Panc1 (cell line): ENCODE data around the gene UBE2R2. TPM values are rescaled to one million over a fixed set of nuclear protein-coding genes. Genes with fewer than 3 reads are reported as not detected.

ENCODE experiments used
- ATAC-seq: fragments of 200-7000 bp; cut with Tn5 transposase; 2 replicates; pipeline ENCODE4 v1.9.1; 2020; ENCODE audit warnings: mild to moderate bottlenecking, moderate library complexity
- BruUV-seq: library from RNA; stranded (reverse); fragments of 400-500 nt; replicated peaks from 2 replicates; lab custom pipeline; 2021; lab: Mats Ljungman, UMichigan
- CTCF ChIA-PET: fragments of 300-600 bp; sonication (Branson Sonifier 250); formaldehyde crosslinking; loops from one replicate; lab custom pipeline; 2022; ENCODE audit warnings: antibody characterized with exemption; lab: Charles Lee
- POLR2A ChIA-PET: fragments of 300-600 bp; sonication (Branson Sonifier 250); formaldehyde crosslinking; loops from one replicate; lab custom pipeline; 2022; ENCODE audit warnings: antibody characterized with exemption; lab: Charles Lee
- DNase-seq: peaks from one replicate; pipeline ENCODE4 v3.0.0-alpha.2; 2010; ENCODE audit warnings: low read depth, low spot score
- H3K27ac ChIP-seq: 2 replicates; pipeline ENCODE4 v1.5.1; 2011; ENCODE audit warnings: mild to moderate bottlenecking, low read length, inconsistent platforms
- H3K27me3 ChIP-seq: fragments of 200-500 bp; sonication (Bioruptor generic); 2 replicates; pipeline ENCODE4 v1.6.0; 2014; ENCODE audit warnings: low read length, inconsistent platforms; ENCODE audit not compliant: control insufficient read depth, insufficient read depth
- H3K36me3 ChIP-seq: fragments of 200-500 bp; sonication (Bioruptor generic); 2 replicates; pipeline ENCODE4 v1.5.1; 2014; ENCODE audit warnings: inconsistent platforms, mild to moderate bottlenecking, low read length, moderate library complexity; ENCODE audit not compliant: control insufficient read depth, insufficient read depth
- H3K4me1 ChIP-seq: 2 replicates; pipeline ENCODE4 v1.5.1; 2011; ENCODE audit warnings: inconsistent platforms, mild to moderate bottlenecking, low read length, moderate library complexity; ENCODE audit not compliant: control insufficient read depth, insufficient read depth
- H3K4me3 ChIP-seq, 2 experiments: 2 replicates each; pipeline ENCODE4 v1.5.1; 2011 to 2012; ENCODE audit warnings: low read depth in 2 of 2, low read length in 2 of 2, mild to moderate bottlenecking in 2 of 2, inconsistent platforms in 1 of 2, moderate library complexity in 1 of 2
- H3K9me3 ChIP-seq: fragments of 200-500 bp; sonication (Bioruptor generic); 2 replicates; pipeline ENCODE4 v1.5.1; 2014; ENCODE audit warnings: low read depth, mild to moderate bottlenecking, inconsistent platforms, low read length, moderate library complexity; ENCODE audit not compliant: control insufficient read depth, insufficient read depth
- CTCF ChIP-seq: fragments of 450-650 bp; IDR thresholded peaks from 2 replicates; pipeline ENCODE4 v1.5.1; 2017; ENCODE audit warnings: mild to moderate bottlenecking
- POLR2AphosphoS5 ChIP-seq: IDR thresholded peaks from 2 replicates; pipeline ENCODE4 v1.6.1; 2012; ENCODE audit warnings: mild to moderate bottlenecking, low read depth, low read length, moderate library complexity
- REST ChIP-seq, 2 experiments: IDR thresholded peaks; 2 replicates each; pipeline ENCODE4 v1.6.1; 2011 to 2012; ENCODE audit warnings: low read depth in 2 of 2, control low read depth in 1 of 2, low read length in 1 of 2, mild to moderate bottlenecking in 1 of 2, moderate library complexity in 1 of 2; ENCODE audit not compliant: insufficient read depth in 1 of 2
- SIN3A ChIP-seq: IDR thresholded peaks from 2 replicates; pipeline ENCODE4 v1.6.1; 2012; ENCODE audit warnings: low read depth, mild to moderate bottlenecking, low read length, moderate library complexity, borderline replicate concordance; ENCODE audit not compliant: insufficient read depth
- TCF7L2 ChIP-seq: IDR thresholded peaks from 2 replicates; pipeline ENCODE4 v1.6.1; 2011; ENCODE audit warnings: mild to moderate bottlenecking, low read depth, low read length, inconsistent platforms
- in situ Hi-C: cut with HindIII; loops from 2 replicates; pipeline ENCODE4 v1.10.0; 2016; ENCODE audit warnings: low sequenced_read_pairs, low pct_unique_long_range_greater_than_20kb
- intact Hi-C: fragments of 100-400 bp; cut with micrococcal nuclease; formaldehyde crosslinking; loops from one replicate; pipeline ENCODE4 v1.10.0; 2022; ENCODE audit not compliant: unreplicated experiment
- total RNA-seq: library from RNA; stranded (reverse); gene quantifications from one replicate; pipeline ENCODE4 v1.2.1, GENCODE V29; 2021; ENCODE audit not compliant: unreplicated experiment

UBE2R2 gene
- total RNA-seq, 1 experiment from 2014 or later = 67.2 TPM

- ATAC-seq (no peak), DNase-seq (no peak)
- Histone ChIP-seq H3K4me3 (no peak overlapping the region), H3K27ac (no peak overlapping the region), H3K36me3 (peaks cover 40% of the 10 kb centered on the region), H3K4me1 (peaks cover 7% of the 10 kb centered on the region; the same call in 1 of the 2 replicates), H3K27me3 (no peaks in the 10 kb centered on the region), H3K9me3 (no peaks in the 10 kb centered on the region)
- POLR2A ChIA-PET = interaction anchor here (0.6 kb wide), 1 partner anchor 9 kb away, joined by 3 read pairs; no protein-coding TSS in a partner anchor
- no peak for TF ChIP-seq SIN3A
- TF ChIP-seq TCF7L2 = no peak
- no TSS peak for BruUV-seq
- CTCF ChIA-PET = no interaction called here
- intact Hi-C loops = loop anchor here (10.0 kb wide), 1 partner anchor 62 kb away; no protein-coding TSS in a partner anchor
- in situ Hi-C loops = no loop called here
Observed at GRCh38 chr9:33926746-33927485, 110.0 kb downstream of the UBE2R2 start.

- BruUV-seq = no TSS peak
- Histone ChIP-seq H3K36me3 (peaks cover 37% of the 10 kb centered on the region), H3K9me3 (no peaks in the 10 kb centered on the region), H3K4me3 (no peak overlapping the region), H3K27ac (no peak overlapping the region), H3K27me3 (no peaks in the 10 kb centered on the region), H3K4me1 (peaks cover 7% of the 10 kb centered on the region; the same call in 1 of the 2 replicates)
- in situ Hi-C loops (no loop called here), intact Hi-C loops (loop anchor here (10.0 kb wide), 1 partner anchor 63 kb away; no protein-coding TSS in a partner anchor)
- TF ChIP-seq POLR2AphosphoS5 (no peak), SIN3A (no peak), CTCF (no peak), REST (IDR thresholded peaks at IDR 0.05; ENCODE audit: insufficient read depth in 1 of 2, low read depth in 2 of 2, low read length in 1 of 2) (no peak)
- DNase-seq (no peak), ATAC-seq (no peak)
- POLR2A ChIA-PET = no interaction called here
- CTCF ChIA-PET = no interaction called here
Observed at GRCh38 chr9:33927694-33928093, 110.7 kb downstream of the UBE2R2 start.

- intact Hi-C loops = loop anchor here (5.0 kb wide), 1 partner anchor 141 kb away; no protein-coding TSS in a partner anchor
- CTCF ChIA-PET = no interaction called here
- peaks cover 35% of the 10 kb centered on the region for H3K36me3 ChIP-seq
- H3K27me3 ChIP-seq = no peaks in the 10 kb centered on the region
- POLR2A ChIA-PET = no interaction called here
- H3K4me3 ChIP-seq = no peak overlapping the region
- BruUV-seq = no TSS peak
- H3K27ac ChIP-seq = no peak overlapping the region
- no peaks in the 10 kb centered on the region for H3K9me3 ChIP-seq
- ATAC-seq (peak; percentile 19; the same call in 1 of the 2 replicates), DNase-seq (no peak)
- no peak for TF ChIP-seq SIN3A
- no peak for TF ChIP-seq POLR2AphosphoS5
- TF ChIP-seq CTCF = no peak
- no peak for TF ChIP-seq TCF7L2
- no peak for TF ChIP-seq REST (IDR thresholded peaks at IDR 0.05; ENCODE audit: insufficient read depth in 1 of 2, low read depth in 2 of 2, low read length in 1 of 2)
- H3K4me1 ChIP-seq = no peaks in the 10 kb centered on the region
- in situ Hi-C loops = no loop called here
Observed at GRCh38 chr9:33931326-33931725, 114.4 kb downstream of the UBE2R2 start.
